Omental fat pad (tissue), 4 donors: Measurements from ENCODE around the gene PDLIM4. TPM values are rescaled to one million over a fixed set of nuclear protein-coding genes. Genes with fewer than 3 reads are reported as not detected.

ENCODE experiments used
- ATAC-seq: fragments of 150-250 bp; one replicate; pipeline ENCODE4 v1.9.1; 2016; ENCODE audit warnings: mild to moderate bottlenecking, moderate library complexity; ENCODE audit not compliant: low FRiP score
- DNase-seq: peaks from one replicate; pipeline ENCODE4 v3.0.0-alpha.2; 2019; ENCODE audit warnings: low spot score
- CTCF ChIP-seq, 3 donors: fragments of 450-650 bp; IDR thresholded peaks; one replicate each; pipeline ENCODE4 v1.5.1; 2016 to 2017; ENCODE audit warnings: antibody characterized with exemption in 3 of 3, mild to moderate bottlenecking in 3 of 3, moderate library complexity in 2 of 3
- total RNA-seq, 4 donors: library from RNA; depleted of rRNA; stranded (reverse); fragments of >200 nt; gene quantifications; one replicate each; pipeline ENCODE4 v1.1.0, GENCODE V29; 2016

PDLIM4 gene
- total RNA-seq, 4 donors from 2014 or later = 19.5 to 89.5 (median 23.4) TPM

- DNase-seq (no peak), ATAC-seq (no peak)
- no peak for TF ChIP-seq CTCF (IDR thresholded peaks at IDR 0.05)
These were observed 35.5 kb upstream of the PDLIM4 start for GRCh38 chr5:132221781-132222648.

GRCh38 chr5:132222649-132223038, 34.9 kb upstream of the PDLIM4 start:
- DNase-seq = no peak
- ATAC-seq = no peak
- no peak for TF ChIP-seq CTCF (IDR thresholded peaks at IDR 0.05)

DNA sequence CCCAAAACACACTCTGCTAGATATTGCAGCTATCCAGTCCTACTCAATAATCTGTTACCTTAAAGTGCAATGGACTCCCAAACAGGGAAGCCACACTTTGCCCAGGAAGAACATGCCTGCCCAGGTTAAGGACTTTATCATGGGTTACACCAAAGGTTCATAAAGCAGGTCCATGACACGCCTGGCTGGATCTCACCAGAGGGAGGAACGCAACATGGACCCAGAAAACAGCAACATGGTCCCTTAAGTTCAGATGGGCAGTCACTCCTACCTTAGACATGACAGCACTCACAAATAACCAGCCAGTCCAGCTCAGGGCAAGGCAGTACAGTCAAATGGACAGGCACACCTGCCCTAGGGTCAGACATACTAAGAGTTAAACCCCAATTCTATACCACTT, 33.6 kb upstream of the PDLIM4 start:
- no peak for ATAC-seq
- DNase-seq = no peak
- no peak for TF ChIP-seq CTCF (IDR thresholded peaks at IDR 0.05)

DNA sequence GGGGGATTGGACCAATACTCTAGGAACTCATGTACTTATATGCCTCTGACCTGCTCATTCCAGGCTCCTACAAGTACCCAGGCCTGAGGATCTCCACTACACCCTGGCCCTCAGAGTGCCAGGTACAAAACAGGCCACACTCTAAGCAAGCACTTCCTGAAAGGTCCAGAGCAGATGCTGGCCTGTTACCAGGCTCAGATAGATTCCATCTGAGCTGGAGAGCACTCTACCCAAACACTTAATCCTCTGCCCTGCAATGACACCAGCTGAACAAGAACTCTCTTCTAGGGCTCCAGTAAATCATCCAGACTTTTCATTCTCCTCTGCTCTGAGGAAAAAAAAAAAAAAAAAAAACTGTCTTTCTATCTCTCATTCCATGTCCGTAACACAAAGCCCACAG, 32.8 kb upstream of the PDLIM4 start:
- no peak for TF ChIP-seq CTCF (IDR thresholded peaks at IDR 0.05)
- ATAC-seq = no peak
- no peak for DNase-seq

DNA sequence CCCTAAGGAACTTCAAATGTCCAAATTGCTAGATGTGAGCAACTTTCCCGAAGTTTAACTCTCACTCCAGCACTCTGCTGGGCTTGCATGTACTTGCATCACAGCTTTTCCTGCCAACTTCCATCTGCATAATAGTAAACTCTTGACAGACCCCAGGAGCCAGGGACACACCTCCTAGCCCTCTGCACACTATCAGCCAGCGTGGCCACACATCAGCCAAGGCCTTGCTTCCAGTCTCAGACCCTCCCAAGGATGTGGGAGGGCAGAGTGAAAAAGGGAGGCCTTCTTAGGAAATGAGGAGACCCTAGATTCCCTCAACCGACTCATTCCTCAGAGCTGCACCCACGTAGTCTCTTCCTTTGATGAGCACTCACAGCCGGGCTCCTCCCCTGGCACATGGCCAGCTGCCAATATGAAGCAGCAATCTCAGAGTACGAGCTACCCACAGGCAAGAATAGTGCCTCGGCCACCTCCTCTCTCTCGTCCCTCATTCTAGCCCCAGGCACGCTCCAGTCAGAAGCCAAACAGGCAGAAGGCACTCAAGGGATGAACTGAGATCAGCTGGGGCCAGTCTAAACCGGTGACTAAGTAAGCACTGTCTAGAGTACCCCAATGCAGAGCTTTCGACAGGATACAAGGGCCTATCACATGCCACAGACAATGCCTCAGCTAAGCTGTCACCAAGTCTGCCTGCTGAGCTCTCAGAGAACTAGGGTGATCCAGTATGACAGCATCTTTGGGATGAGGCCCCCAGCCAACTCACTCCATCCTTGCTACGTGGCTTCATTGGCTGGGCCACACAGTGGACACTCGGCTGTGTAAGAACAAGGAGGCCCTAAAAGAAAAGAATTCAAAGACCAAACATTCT, 32.1 kb upstream of the PDLIM4 start:
- no peak for TF ChIP-seq CTCF (IDR thresholded peaks at IDR 0.05)
- peak; percentile 70 for DNase-seq
- ATAC-seq = peak; percentile 79

DNA sequence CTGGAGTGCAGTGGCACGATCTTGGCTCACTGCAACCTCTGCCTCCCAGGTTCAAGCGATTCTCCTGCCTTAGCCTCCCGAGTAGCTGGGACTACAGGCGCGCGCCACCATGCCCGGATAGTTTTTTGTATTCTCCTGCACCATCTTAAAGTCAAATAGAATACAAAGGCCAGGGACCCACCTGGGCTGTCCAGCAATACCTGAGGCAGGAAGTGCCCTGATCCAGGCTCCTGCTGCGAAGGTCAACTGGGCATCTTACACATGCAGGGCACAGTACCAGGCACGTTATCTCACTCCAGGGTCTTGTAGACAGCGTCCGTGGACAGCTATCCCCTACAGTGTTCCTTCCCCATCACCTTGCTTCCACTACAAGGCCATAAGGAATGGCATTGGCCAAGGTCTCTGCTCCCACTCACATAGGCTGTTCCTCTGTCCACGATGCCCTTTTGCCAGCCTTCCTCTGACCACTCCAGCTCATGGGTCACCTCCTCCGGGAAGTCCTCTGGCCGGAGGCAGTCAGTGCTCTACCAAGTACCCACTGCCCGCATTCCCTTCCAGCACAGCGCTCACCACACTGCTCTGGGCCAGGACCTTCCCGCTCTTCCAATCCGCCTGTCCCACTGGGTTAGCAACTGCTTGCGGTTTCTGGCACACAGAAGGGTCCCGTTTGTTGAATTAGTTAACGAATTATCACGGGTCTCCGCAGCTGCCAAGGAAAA, 30.8 kb upstream of the PDLIM4 start:
- no peak for ATAC-seq
- no peak for TF ChIP-seq CTCF (IDR thresholded peaks at IDR 0.05)
- DNase-seq = no peak
